Chondrocyte (in vitro differentiated cells): ENCODE results near the gene MPC1. TPM values are rescaled to one million over a fixed set of nuclear protein-coding genes. Genes with fewer than 3 reads are reported as not detected.

Source experiments
- DNase-seq: peaks from one replicate; pipeline ENCODE4 v3.0.0; 2021; ENCODE audit warnings: mixed read lengths, low spot score
- H3K27ac Mint-ChIP-seq: one replicate; pipeline ENCODE4 v1.8.0; 2021; ENCODE audit warnings: mild to moderate bottlenecking, moderate library complexity, mixed read lengths; ENCODE audit not compliant: unreplicated experiment
- H3K27me3 Mint-ChIP-seq: 2 replicates; pipeline ENCODE4 v1.8.0; 2021; ENCODE audit warnings: low read depth, mixed read lengths
- H3K36me3 Mint-ChIP-seq: 2 replicates; pipeline ENCODE4 v1.8.0; 2021; ENCODE audit warnings: low read depth, mixed read lengths
- H3K4me1 Mint-ChIP-seq: 2 replicates; pipeline ENCODE4 v1.8.0; 2021; ENCODE audit warnings: low read depth, mild to moderate bottlenecking, mixed read lengths
- H3K4me3 Mint-ChIP-seq: one replicate; pipeline ENCODE4 v1.8.0; 2021; ENCODE audit warnings: mild to moderate bottlenecking, moderate library complexity, mixed read lengths; ENCODE audit not compliant: unreplicated experiment
- H3K9me3 Mint-ChIP-seq: 2 replicates; pipeline ENCODE4 v1.8.0; 2021; ENCODE audit warnings: low read depth, mixed read lengths
- CTCF ChIP-seq: fragments of 200-600 bp; sonication (generic); IDR thresholded peaks from 2 replicates; pipeline ENCODE4 v1.5.0; 2021; ENCODE audit warnings: antibody characterized with exemption, mild to moderate bottlenecking, moderate library complexity
- total RNA-seq: library from RNA; stranded (reverse); gene quantifications from 3 replicates; pipeline ENCODE4 v1.2.1, GENCODE V29; 2021

The MPC1 gene
- total RNA-seq, 1 donor from 2014 or later = 30.1 TPM

- Mint-ChIP-seq H3K27ac (peak overlapping the region; percentile 88), H3K27me3 (peaks cover 3% of the 10 kb centered on the region), H3K4me3 (peak overlapping the region; percentile 86), H3K4me1 (peaks cover 22% of the 10 kb centered on the region), H3K36me3 (no peaks in the 10 kb centered on the region), H3K9me3 (no peaks in the 10 kb centered on the region)
- no peak for DNase-seq
- TF ChIP-seq CTCF = no peak
Observed at GRCh38 chr6:166341977-166342348, 40.8 kb downstream of the MPC1 start.

GRCh38 chr6:166341464-166341863 is 41.3 kb downstream of the MPC1 start:
- H3K36me3 Mint-ChIP-seq = no peaks in the 10 kb centered on the region
- DNase-seq = no peak
- peaks cover 3% of the 10 kb centered on the region for H3K27me3 Mint-ChIP-seq
- peak overlapping the region; percentile 86 for H3K4me3 Mint-ChIP-seq
- peaks cover 22% of the 10 kb centered on the region for H3K4me1 Mint-ChIP-seq
- H3K27ac Mint-ChIP-seq = peak overlapping the region; percentile 88
- H3K9me3 Mint-ChIP-seq = no peaks in the 10 kb centered on the region
- TF ChIP-seq CTCF = no peak

- H3K4me3 Mint-ChIP-seq = no peak overlapping the region
- H3K9me3 Mint-ChIP-seq = no peaks in the 10 kb centered on the region
- DNase-seq = no peak
- H3K27ac Mint-ChIP-seq = no peak overlapping the region
- H3K27me3 Mint-ChIP-seq = no peaks in the 10 kb centered on the region
- peaks cover 7% of the 10 kb centered on the region for H3K36me3 Mint-ChIP-seq
- TF ChIP-seq CTCF = no peak
- peaks cover 20% of the 10 kb centered on the region for H3K4me1 Mint-ChIP-seq
Observed at GRCh38 chr6:166338854-166339253, 43.9 kb downstream of the MPC1 start.

- Mint-ChIP-seq H3K4me1 (peaks cover 27% of the 10 kb centered on the region), H3K36me3 (peaks cover 7% of the 10 kb centered on the region), H3K27me3 (no peaks in the 10 kb centered on the region), H3K4me3 (no peak overlapping the region), H3K9me3 (no peaks in the 10 kb centered on the region), H3K27ac (no peak overlapping the region)
- no peak for TF ChIP-seq CTCF
- DNase-seq = no peak
Observed at GRCh38 chr6:166336847-166337246, 45.9 kb downstream of the MPC1 start.

GRCh38 chr6:166335378-166336302 is 47.1 kb downstream of the MPC1 start:
- Mint-ChIP-seq H3K4me1 (peaks cover 24% of the 10 kb centered on the region), H3K4me3 (no peak overlapping the region), H3K27me3 (no peaks in the 10 kb centered on the region), H3K36me3 (peaks cover 7% of the 10 kb centered on the region), H3K9me3 (no peaks in the 10 kb centered on the region), H3K27ac (no peak overlapping the region)
- DNase-seq = no peak
- no peak for TF ChIP-seq CTCF
